ENCODE data around the gene TAF9B.
"Not testable (repeated sequence)": the region's sequence is repeated elsewhere in the genome, so short reads cannot be mapped to it uniquely, and the experiment has no call there.

The TAF9B gene

GRCh38 chrX:78139160-78140123 is at the start of gene TAF9B:
TSS of gene TAF9B (minus strand) at chrX:78139650. CDS start at chrX:78139611, 39 bp downstream.
- in situ Hi-C loops (cut with MboI; ENCODE audit: low sequenced_read_pairs, unreplicated experiment), result no loop called here
- DNase-seq (ENCODE audit: low spot score), result peak; percentile 86
- TF ChIP-seq, protein P1, sequence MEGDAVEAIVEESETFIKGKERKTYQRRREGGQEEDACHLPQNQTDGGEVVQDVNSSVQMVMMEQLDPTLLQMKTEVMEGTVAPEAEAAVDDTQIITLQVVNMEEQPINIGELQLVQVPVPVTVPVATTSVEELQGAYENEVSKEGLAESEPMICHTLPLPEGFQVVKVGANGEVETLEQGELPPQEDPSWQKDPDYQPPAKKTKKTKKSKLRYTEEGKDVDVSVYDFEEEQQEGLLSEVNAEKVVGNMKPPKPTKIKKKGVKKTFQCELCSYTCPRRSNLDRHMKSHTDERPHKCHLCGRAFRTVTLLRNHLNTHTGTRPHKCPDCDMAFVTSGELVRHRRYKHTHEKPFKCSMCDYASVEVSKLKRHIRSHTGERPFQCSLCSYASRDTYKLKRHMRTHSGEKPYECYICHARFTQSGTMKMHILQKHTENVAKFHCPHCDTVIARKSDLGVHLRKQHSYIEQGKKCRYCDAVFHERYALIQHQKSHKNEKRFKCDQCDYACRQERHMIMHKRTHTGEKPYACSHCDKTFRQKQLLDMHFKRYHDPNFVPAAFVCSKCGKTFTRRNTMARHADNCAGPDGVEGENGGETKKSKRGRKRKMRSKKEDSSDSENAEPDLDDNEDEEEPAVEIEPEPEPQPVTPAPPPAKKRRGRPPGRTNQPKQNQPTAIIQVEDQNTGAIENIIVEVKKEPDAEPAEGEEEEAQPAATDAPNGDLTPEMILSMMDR (IDR thresholded peaks at IDR 0.05; ENCODE audit: borderline replicate concordance, control extremely low read depth, extremely low read depth, insufficient read depth, missing control alignments), result no peak

DNA sequence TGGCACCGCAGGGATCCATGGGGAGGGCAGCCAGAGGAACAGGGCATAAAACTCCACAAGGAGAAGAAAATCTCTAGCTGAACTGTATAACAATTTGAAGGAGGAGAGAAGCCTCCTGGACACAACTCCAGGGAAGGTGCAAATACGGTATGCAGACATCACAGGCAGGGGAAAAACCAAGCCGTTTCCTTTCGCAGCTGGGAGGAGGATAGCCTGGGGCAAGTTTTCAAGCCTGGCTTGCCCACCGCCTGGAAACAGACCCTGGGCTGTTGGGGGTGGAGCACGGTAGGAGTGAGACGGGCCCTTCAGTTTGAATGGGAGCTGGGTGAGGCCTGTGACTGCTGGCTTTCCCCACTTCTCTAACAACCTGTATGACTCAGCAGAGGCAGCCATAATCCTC is 43.4 kb upstream of the TAF9B start:
- no peak for DNase-seq (ENCODE audit: low spot score)
- TF ChIP-seq, protein P1 (IDR thresholded peaks at IDR 0.05; ENCODE audit: borderline replicate concordance, control extremely low read depth, extremely low read depth, insufficient read depth, missing control alignments), result no peak
- in situ Hi-C loops (cut with MboI; ENCODE audit: low sequenced_read_pairs, unreplicated experiment), result no loop called here

DNA sequence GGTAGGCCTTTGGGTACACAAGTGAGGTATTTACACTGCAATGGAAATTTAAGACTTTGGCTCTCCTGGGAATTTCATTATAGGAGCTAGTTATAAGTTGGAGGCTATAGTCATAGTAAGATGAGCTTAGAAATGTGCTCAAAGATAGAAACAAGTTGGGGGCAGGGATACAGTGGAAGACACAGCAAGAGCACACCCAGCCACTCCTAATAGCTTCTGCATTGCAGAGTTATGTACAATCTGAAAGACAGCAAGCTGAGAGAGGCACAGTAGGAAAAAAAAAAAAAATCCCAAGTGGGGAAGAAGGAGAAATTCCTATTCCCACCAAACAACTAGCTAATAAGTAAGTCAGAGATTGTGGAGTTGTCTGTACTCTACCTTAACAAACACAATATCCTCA is 41.9 kb upstream of the TAF9B start:
- in situ Hi-C loops (cut with MboI; ENCODE audit: low sequenced_read_pairs, unreplicated experiment), result no loop called here
- no peak for DNase-seq (ENCODE audit: low spot score)
- TF ChIP-seq, protein P1 (IDR thresholded peaks at IDR 0.05; ENCODE audit: borderline replicate concordance, control extremely low read depth, extremely low read depth, insufficient read depth, missing control alignments), result no peak

GRCh38 chrX:78168065-78168464 is 28.6 kb upstream of the TAF9B start:
- DNase-seq (ENCODE audit: low spot score), result no peak
- in situ Hi-C loops (cut with MboI; ENCODE audit: low sequenced_read_pairs, unreplicated experiment), result no loop called here
- TF ChIP-seq, protein P1 (IDR thresholded peaks at IDR 0.05; ENCODE audit: borderline replicate concordance, control extremely low read depth, extremely low read depth, insufficient read depth, missing control alignments), result no peak

GRCh38 chrX:78165425-78165824 is 26.0 kb upstream of the TAF9B start:
- no peak for DNase-seq (ENCODE audit: low spot score)
- TF ChIP-seq, protein P1 (IDR thresholded peaks at IDR 0.05; ENCODE audit: borderline replicate concordance, control extremely low read depth, extremely low read depth, insufficient read depth, missing control alignments), result no peak
- in situ Hi-C loops (cut with MboI; ENCODE audit: low sequenced_read_pairs, unreplicated experiment), result no loop called here

- DNase-seq (ENCODE audit: low spot score); in situ Hi-C loops (cut with MboI; ENCODE audit: low sequenced_read_pairs, unreplicated experiment): not testable (repeated sequence)
Measured at GRCh38 chrX:78163175-78163574, 23.7 kb upstream of the TAF9B start.

DNA sequence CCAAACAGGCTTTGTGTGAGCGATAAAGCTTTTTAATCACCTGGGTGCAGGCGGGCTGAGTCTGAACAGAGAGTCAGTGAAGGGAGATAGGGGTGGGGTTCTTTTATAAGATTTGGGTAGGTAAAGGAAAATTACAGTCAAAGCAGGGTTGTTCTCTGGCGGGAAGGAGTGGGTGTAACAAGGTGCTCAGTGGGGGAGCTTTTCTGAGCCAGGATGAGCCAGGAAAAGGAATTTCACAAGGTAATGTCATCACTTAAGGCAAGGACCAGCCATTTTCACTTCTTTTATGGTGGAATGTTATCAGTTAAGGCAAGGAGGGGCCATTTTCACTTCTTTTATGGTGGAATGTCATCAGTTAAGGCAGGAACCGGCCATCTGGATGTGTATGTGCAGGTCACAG is 21.3 kb upstream of the TAF9B start:
- in situ Hi-C loops (cut with MboI; ENCODE audit: low sequenced_read_pairs, unreplicated experiment); DNase-seq (ENCODE audit: low spot score): not testable (repeated sequence)

DNA sequence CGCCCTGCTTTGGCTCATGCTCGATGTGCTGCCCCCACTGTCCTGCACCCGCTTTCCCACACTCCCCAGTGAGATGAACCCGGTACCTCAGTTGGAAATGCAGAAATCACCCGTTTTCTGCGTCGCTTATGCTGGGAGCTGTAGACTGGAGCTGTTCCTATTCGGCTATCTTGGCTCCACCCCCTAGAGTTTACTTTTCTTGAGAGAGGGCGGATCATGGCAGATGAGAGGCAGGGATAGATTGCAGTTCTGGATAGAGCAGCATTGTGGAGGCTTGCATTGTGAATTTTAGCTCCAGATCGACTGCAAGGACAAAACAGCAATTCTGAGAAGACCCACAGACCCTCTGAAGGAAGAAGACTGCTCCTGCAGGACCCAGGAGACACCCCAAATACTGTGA is 18.4 kb upstream of the TAF9B start:
- in situ Hi-C loops (cut with MboI; ENCODE audit: low sequenced_read_pairs, unreplicated experiment); DNase-seq (ENCODE audit: low spot score): not testable (repeated sequence)

DNA sequence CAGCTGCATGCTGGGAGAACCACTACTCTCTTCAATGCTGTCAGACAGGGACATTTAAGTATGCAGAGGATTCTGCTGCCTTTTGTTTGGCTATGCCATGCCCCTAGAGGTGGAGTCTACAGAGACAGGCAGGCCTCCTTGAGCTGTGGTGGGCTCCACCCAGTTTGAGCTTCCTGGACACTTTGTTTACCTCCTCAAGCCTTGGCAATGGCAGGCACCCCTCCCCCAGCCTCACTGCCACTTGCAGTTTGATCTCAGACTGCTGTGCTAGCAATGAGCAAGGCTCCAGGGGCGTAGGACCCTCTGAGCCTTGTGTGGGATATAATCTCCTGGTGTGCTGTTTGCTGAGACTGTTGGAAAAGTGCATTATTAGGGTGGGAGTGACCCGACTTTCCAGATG is 17.9 kb upstream of the TAF9B start:
- in situ Hi-C loops (cut with MboI; ENCODE audit: low sequenced_read_pairs, unreplicated experiment), result not testable (repeated sequence)

DNA sequence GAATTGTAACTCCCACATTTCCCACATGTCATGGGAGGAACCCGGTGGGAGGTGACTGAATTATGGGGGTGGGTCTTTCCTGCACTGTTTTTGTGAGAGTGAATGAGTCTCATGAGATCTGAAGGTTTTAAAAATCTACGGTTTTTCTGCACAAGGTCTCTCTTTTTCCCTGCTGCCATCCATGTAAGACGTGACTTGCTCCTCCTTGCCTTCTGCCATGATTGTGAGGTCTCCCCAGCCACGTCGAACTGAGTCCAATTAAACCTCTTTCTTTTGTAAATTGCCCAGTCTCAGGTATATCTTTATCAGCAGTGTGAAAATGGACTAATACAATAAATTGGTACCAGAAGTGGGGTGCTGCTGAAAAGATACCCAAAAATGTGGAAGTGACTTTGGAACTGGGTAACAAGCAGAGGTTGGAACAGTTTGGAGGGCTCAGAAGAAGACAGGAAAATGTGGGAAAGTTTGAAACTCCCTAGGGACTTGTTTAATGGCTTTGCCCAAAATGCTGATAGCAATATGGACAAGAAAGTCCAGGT is 7.6 kb upstream of the TAF9B start:
- DNase-seq (ENCODE audit: low spot score); in situ Hi-C loops (cut with MboI; ENCODE audit: low sequenced_read_pairs, unreplicated experiment): not testable (repeated sequence)

More for the DNA sequence above, 17.9 kb upstream of the TAF9B start:
- not testable (repeated sequence) for DNase-seq (ENCODE audit: low spot score)
